SH-SY5Y (cell line): ENCODE measurements around the gene SSTR5.

Experiments
- GATA2 ChIP-seq: IDR thresholded peaks from 2 replicates; pipeline ENCODE4 v1.6.1; 2011; ENCODE audit warnings: mild to moderate bottlenecking, low read depth, low read length
- GATA3 ChIP-seq: IDR thresholded peaks from 2 replicates; pipeline ENCODE4 v1.6.1; 2011; ENCODE audit warnings: low read depth, mild to moderate bottlenecking, low read length, moderate library complexity

DNA sequence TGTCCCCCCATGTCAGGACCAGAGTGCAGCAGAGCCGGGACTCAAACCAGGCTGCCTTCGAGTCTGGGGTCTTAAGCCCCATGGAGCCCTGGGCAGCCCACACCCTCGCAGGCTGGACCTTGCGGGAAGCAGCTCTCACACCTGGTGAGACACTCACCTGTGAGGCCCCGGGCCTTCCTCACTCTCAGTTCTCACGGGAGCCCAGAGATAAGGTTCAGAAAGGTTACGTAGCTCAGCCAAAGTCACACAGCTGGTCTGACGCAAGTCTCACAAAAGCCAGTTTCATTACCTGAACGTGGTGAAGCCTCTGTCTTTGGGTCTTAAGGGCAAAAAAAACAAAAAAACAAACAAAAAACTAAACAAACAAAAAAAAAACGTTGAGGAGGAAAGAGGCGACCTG is 32.8 kb upstream of the SSTR5 start:
- TF ChIP-seq GATA2 (no peak), GATA3 (no peak)
